HEK293T (cell line): ENCODE measurements around the gene ZCCHC7.

Experiments used
- BHLHE40 ChIP-seq: fragments of 450-650 bp; IDR thresholded peaks from 2 replicates; pipeline ENCODE4 v1.6.1; 2016; ENCODE audit warnings: mild to moderate bottlenecking, moderate library complexity, borderline replicate concordance
- FOXK2 ChIP-seq: fragments of 450-650 bp; IDR thresholded peaks from 2 replicates; pipeline ENCODE4 v1.6.1; 2016; ENCODE audit warnings: mild to moderate bottlenecking

GRCh38 chr9:37262410-37262809 is 142.0 kb downstream of the ZCCHC7 start:
- TF ChIP-seq BHLHE40 (no peak), FOXK2 (no peak)
